CD4-positive, alpha-beta T cell treated with Interleukin-4 for 1 hour (primary cell): ENCODE data around the gene RBBP6.
"Not testable (repeated sequence)": the region's sequence is repeated elsewhere in the genome, so short reads cannot be mapped to it uniquely, and the experiment has no call there.

Experiments
- DNase-seq, 2 donors: peaks; one replicate each; pipeline ENCODE4 v3.0.0-alpha.2; 2020 to 2022

Gene RBBP6

GRCh38 chr16:24539295-24539849 lies at the start of gene RBBP6:
Gene RBBP6, plus strand, starts transcription at chr16:24539566. Its CDS starts 1,061 bp downstream, at chr16:24540627.
- peak; percentile 94 to 95 for DNase-seq

- no peak for DNase-seq
These were observed 48.5 kb upstream of the RBBP6 start for GRCh38 chr16:24490866-24491265.

GRCh38 chr16:24491731-24492130 lies 47.6 kb upstream of the RBBP6 start:
- no peak for DNase-seq

- DNase-seq: no peak
These were observed 45.5 kb upstream of the RBBP6 start for GRCh38 chr16:24493821-24494220.

- DNase-seq: not testable (repeated sequence)
These were observed 44.2 kb upstream of the RBBP6 start for GRCh38 chr16:24495207-24495606.

- DNase-seq: no peak
These were observed 41.9 kb upstream of the RBBP6 start for GRCh38 chr16:24497440-24497839.

GRCh38 chr16:24499193-24499814 lies 40.1 kb upstream of the RBBP6 start:
- DNase-seq: no peak

- peak; percentile 61 to 68 for DNase-seq
These were observed 34.7 kb upstream of the RBBP6 start for GRCh38 chr16:24504472-24505345.

- no peak for DNase-seq
These were observed 33.4 kb upstream of the RBBP6 start for GRCh38 chr16:24505959-24506358.

GRCh38 chr16:24507959-24508480 lies 31.3 kb upstream of the RBBP6 start:
- DNase-seq: no peak

GRCh38 chr16:24508614-24509013 lies 30.8 kb upstream of the RBBP6 start:
- DNase-seq: no peak

- DNase-seq: no peak
These were observed 29.8 kb upstream of the RBBP6 start for GRCh38 chr16:24509536-24509935.

- DNase-seq: no peak
These were observed 28.2 kb upstream of the RBBP6 start for GRCh38 chr16:24511174-24511573.

- DNase-seq: no peak
These were observed 27.6 kb upstream of the RBBP6 start for GRCh38 chr16:24511792-24512191.

- no peak for DNase-seq
These were observed 25.3 kb upstream of the RBBP6 start for GRCh38 chr16:24514096-24514495.

GRCh38 chr16:24515186-24515585 lies 24.2 kb upstream of the RBBP6 start:
- DNase-seq: no peak

- peak; percentile 74 to 78 for DNase-seq
These were observed 22.3 kb upstream of the RBBP6 start for GRCh38 chr16:24516900-24517669.

GRCh38 chr16:24518498-24518897 lies 20.9 kb upstream of the RBBP6 start:
- no peak for DNase-seq

GRCh38 chr16:24520983-24521382 lies 18.4 kb upstream of the RBBP6 start:
- no peak for DNase-seq

GRCh38 chr16:24522751-24523150 lies 16.6 kb upstream of the RBBP6 start:
- DNase-seq: no peak

GRCh38 chr16:24523569-24523968 lies 15.8 kb upstream of the RBBP6 start:
- no peak for DNase-seq

GRCh38 chr16:24524855-24525677 lies 14.3 kb upstream of the RBBP6 start:
- DNase-seq: no peak
